Skin epidermis (tissue), 12 donors: ENCODE results near the gene SORCS2.
A peak's percentile ranks its signal among the peaks of the same experiment; 100 is the strongest.

Source experiments
- H3K27ac ChIP-seq, 21 experiments: fragments of 200-600 bp; sonication (generic) in 11 of 21; one replicate each; pipeline ENCODE4 v1.5.0; 2020; ENCODE audit warnings: mild to moderate bottlenecking in 3 of 21, inconsistent platforms in 2 of 21, moderate library complexity in 2 of 21
- H3K4me3 ChIP-seq, 7 experiments: fragments of 200-600 bp; sonication (generic) in 2 of 7; one replicate each; pipeline ENCODE4 v1.5.0; 2020; ENCODE audit warnings: inconsistent platforms in 2 of 7, mild to moderate bottlenecking in 2 of 7, moderate library complexity in 1 of 7

The SORCS2 gene

GRCh38 chr4:7680106-7680505 lies 487.8 kb downstream of the SORCS2 start:
- H3K4me3 ChIP-seq = no peak overlapping the region

DNA sequence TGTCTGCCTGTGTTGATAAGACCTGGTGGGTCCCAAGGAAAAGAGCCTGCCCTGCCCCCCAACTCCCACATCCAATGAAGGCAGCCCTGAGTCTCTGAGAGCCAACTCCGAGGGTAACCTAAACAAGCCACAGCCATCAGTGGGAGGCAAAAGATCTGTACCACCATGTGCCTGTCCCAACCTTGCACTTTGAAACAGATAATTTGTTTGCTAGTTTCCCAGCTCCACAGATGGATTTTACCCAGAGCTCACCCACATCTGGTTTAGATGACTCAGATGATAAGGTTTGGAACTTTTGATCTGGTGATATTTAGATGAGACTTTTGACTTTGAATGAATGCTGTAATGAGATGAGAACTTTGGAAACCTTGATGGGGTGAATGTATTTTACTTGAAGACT lies 488.4 kb downstream of the SORCS2 start:
- no peak overlapping the region for H3K4me3 ChIP-seq
- H3K27ac ChIP-seq = no peak overlapping the region

More at GRCh38 chr4:7680106-7680505, 487.8 kb downstream of the SORCS2 start:
- no peak overlapping the region for H3K27ac ChIP-seq

DNA sequence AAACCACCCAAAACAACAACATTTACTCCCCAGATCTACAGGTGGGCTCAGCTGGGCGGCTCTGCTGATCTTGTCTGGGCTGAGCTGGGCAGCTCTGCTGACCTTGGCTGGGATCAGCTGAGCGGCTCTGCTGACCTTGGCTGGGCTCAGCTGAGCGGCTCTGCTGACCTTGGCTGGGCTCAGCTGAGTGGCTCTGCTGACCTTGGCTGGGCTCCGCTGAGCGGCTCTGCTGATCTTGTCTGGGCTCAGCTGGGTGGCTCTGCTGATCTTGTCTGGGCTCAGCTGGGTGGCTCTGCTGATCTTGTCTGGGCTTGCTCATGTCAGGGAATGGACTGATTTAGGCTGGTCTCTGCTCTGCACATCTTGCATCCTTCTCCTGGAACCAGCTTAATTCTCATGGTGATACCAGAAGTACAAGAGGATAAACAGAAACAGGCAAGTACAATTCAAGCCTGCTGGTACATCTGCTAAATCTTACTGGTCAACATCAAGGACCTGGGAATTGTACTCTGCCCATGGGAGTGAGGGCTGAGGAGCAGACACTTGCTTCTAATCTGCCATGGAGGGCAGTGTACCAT lies 490.9 kb downstream of the SORCS2 start:
- H3K27ac ChIP-seq = no peak overlapping the region
- H3K4me3 ChIP-seq = no peak overlapping the region

DNA sequence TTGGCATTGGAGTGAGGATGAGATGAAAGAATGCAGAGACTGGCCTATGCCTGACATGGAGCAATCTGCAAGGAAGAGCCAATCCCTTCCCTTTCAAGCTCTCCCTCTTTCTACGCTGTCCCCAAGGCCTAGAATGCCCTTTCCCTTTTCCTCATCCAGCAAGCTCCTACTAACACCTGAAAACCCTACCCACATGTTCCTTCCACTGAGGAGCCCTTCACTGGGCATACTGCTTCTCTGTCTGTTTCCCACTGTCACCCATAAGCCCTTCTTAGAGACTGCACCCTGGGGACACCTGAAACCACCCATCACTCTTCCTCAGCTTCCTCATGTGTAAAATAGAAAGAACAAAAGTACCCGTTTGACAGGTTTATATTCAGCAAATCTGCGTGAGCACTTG lies 492.0 kb downstream of the SORCS2 start:
- Histone ChIP-seq H3K27ac (no peak overlapping the region), H3K4me3 (no peak overlapping the region)

- no peak overlapping the region for H3K27ac ChIP-seq
- H3K4me3 ChIP-seq = no peak overlapping the region
Observed at GRCh38 chr4:7686070-7686870, 493.9 kb downstream of the SORCS2 start.

DNA sequence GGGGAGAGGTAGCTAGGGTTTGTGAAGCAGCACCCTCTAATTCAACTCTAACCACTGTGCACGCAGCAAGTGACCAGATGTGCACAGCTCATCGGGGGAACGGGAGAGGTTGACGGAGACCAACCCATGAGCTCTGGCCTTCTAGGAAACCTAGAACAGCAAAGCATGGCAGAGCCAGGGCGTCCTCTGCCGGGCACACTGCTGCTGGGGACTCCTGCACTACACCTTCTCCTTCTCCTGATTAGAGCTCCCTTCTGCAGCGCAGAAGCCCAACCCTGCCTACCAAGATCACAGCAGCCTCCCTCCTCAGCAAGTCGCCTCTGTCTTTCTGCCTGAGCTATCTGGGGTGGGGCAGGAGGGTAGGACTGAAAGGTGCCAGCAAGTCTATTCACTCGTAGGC lies 494.7 kb downstream of the SORCS2 start:
- no peak overlapping the region for H3K4me3 ChIP-seq
- H3K27ac ChIP-seq = no peak overlapping the region

- Histone ChIP-seq H3K27ac (no peak overlapping the region), H3K4me3 (no peak overlapping the region)
Observed at GRCh38 chr4:7687796-7688195, 495.5 kb downstream of the SORCS2 start.

DNA sequence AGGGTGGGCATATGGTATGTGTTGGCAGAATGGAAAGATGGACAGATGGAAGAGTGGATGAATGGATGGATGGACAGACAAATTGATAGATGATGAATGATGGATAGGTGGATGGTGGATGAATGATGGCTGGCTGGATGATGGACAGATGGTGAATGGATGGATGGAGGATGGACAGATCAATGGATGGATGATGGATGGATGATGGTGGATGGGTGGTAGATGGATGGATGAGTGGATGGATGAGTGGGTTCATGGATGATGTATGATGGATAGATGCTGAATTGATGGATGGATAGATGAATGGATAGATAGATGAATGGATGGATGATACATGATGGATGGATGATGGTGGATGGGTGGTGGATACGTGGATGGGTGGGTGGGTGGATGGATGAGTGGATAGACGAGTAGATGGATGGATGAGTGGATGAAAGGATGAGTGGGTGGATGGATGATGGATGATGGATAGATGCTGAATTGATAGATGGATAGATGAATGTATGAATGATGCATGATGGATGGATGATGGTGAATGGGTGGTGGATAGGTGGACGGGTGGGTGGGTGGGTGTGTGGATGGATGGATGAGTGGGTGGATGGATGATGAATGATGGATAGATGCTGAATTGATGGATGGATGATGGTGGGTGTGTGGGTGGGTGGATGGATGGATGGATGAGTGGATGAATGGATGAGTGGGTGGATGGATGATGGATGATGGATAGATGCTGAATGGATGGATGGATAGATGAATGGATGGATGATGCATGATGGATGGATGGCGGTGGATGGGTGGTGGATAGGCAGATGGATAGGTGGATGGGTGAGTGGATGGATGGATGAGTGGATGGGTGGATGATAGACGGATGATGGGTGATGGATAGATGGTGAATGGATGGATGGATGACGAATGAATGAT lies 497.7 kb downstream of the SORCS2 start:
- no peak overlapping the region for H3K4me3 ChIP-seq
- H3K27ac ChIP-seq = no peak overlapping the region

GRCh38 chr4:7691061-7691460 lies 498.7 kb downstream of the SORCS2 start:
- Histone ChIP-seq H3K27ac (no peak overlapping the region), H3K4me3 (no peak overlapping the region)

GRCh38 chr4:7691982-7692381 lies 499.6 kb downstream of the SORCS2 start:
- no peak overlapping the region for H3K27ac ChIP-seq
- H3K4me3 ChIP-seq = no peak overlapping the region

DNA sequence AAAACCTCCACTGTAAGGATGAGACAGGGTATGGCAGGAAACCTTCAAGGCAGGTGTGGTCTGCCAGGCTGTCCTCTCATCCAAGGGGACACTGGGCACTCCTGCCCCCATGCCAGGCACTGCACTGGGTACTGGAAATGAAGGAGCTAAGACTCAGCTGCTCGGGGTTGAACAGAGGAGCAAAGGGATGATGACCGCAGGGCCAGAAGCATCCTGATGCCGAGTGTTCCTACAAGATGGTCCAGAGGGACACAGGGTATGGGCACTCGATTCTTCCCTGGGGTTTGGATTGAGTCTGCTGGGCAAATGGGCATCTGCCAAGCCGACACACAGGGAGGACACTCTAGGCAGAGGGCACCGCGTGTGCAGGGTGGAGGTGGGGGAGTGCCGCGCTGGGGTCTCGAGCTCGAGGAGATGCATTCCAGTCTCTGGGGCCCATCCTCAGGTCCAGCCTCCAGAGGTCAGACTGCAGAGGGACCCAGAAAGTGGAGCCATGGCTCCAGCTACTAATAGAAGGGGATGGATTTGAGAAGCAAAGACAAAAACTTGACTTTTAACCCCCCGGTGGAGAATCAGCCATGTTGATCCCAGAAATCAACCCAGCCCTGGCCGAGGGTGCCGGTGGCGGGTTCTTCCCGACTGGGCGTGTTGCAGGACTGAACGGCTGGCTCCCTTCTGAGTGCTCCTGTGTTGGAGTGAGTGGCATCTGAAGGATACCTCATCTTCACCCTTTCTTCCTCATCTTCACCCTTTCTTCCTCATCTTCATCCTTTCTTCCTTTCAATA lies 500.3 kb downstream of the SORCS2 start:
- Histone ChIP-seq H3K27ac (no peak overlapping the region), H3K4me3 (no peak overlapping the region)

DNA sequence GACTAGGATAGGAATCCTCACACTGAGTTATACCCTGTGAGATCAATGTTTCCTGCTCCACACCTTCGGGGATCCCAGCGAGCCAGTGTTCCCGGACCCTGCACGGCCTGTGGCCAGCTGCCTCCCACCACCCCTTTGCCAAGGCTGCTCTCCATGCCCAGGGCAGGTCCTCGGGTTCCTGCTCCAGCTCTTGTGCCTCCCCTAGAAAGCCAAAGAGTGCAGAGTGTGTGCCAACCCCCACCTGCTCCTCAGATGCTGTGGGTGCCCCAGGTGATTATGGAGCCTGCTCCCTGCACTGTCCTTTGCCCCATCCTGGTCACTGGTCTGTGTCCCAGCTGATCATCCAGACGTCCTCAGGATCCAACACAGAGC lies 500.9 kb downstream of the SORCS2 start:
- no peak overlapping the region for H3K4me3 ChIP-seq
- H3K27ac ChIP-seq = no peak overlapping the region

- no peak overlapping the region for H3K4me3 ChIP-seq
- H3K27ac ChIP-seq = no peak overlapping the region
Observed at GRCh38 chr4:7693711-7694110, 501.4 kb downstream of the SORCS2 start.

DNA sequence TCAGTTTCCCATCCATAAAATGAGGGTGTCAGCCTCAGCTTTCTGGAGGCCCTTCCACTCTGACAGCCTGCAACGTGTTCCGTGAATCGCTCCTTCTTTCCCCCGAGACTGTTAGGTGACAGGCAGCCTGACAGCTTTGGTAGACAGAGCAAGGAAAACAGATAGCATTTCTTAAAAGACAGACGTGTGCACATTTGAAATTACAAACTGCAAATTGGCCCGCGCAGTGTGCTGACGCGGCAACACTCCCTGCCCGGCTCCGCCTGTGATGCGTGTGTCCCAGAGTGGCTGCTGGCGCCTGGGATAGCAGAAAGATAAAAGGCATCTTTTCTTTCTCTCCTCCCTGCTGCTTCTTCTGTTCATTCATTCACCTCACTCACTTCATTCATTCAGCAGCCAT lies 502.0 kb downstream of the SORCS2 start:
- no peak overlapping the region for H3K4me3 ChIP-seq
- H3K27ac ChIP-seq = no peak overlapping the region

DNA sequence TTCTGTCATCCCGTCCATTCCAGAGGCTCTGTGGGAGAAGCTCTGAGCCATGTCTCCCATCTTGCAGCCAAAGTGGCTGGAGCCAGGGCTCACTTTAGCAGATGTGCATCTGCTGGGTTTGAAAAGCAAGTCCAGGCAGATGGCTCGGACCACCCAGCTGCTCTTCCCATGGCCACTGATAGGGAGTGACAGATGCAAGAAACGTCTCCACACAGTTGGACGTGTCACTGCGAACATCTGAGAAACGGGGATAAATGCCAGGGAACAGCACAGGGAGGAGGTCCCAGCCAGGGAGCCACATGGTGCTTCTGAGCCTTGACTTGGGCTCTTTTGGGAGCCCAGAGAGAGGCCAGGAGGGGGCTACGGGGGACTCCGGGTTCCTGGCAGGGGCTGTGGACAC lies 505.0 kb downstream of the SORCS2 start:
- H3K27ac ChIP-seq = peak overlapping the region in 2 of 21 experiments; percentile 3 to 55
- H3K4me3 ChIP-seq = no peak overlapping the region

DNA sequence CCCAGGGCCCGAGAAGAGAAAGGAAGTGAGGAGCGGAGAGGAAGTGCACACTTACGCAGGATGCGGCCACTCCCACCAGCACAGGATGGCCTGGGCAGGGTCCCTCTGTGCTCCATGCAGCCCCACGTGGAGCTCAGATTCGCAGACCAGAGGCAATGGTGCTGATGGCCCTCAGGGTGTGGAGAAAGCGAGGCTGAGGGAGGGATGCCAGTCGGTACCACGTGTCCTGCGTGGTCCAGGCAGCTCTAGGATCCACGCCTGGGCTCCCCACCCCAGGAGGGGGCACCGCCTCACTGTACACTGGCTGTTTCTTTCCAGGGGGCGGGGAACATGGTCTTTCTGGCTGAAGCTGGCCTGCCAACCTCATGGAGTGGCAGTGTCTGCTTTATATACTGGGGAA lies 505.5 kb downstream of the SORCS2 start:
- Histone ChIP-seq H3K27ac (peak overlapping the region in 4 of 21 experiments; percentile 3 to 55 (median 15)), H3K4me3 (no peak overlapping the region)

GRCh38 chr4:7698584-7698983 lies 506.2 kb downstream of the SORCS2 start:
- H3K4me3 ChIP-seq = no peak overlapping the region
- H3K27ac ChIP-seq = peak overlapping the region in 7 of 21 experiments; percentile 8 to 57 (median 46)

DNA sequence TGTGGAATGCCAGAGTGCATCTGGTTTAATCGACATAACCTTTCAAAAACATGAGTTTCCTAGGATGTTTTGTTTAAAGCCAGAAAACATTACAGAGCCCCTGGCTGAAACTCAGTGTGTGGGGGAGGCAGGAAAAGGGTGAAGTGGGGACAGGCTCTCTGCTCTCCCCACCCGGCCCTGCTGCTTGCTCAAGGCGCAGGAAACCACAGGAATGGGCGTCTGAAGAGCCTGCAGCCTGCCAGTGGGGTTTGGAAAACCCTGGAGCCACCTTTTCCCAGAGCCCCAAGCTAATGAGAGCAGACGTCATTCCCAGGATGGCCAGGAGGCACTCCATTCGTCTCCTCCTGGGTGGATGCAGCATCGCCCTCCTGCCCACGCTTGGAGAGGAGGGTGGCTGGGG lies 506.7 kb downstream of the SORCS2 start:
- no peak overlapping the region for H3K4me3 ChIP-seq
- H3K27ac ChIP-seq = peak overlapping the region in 6 of 21 experiments; percentile 8 to 57 (median 37)

GRCh38 chr4:7699825-7700224 lies 507.5 kb downstream of the SORCS2 start:
- Histone ChIP-seq H3K4me3 (no peak overlapping the region), H3K27ac (peak overlapping the region in 2 of 21 experiments; percentile 34 to 49)

DNA sequence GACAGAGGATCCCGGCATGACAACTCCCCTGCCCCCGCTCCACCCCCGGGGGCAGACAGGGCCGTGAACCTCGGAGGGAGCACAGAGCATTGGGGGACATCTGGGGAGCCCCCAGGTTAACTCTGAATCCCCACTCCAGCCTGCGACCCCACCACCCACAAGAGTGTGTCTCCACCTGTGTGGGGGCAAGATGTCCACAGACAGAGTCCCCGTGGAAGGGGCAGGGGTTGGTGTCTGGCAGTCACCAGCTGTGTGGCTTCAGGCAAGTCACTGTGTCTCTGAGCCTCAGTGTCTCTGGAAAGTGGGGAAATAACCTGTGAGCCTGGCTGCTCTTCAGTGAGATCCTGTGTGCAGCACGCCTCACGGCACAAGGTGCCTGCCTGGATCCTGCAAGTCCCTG lies 508.3 kb downstream of the SORCS2 start:
- H3K27ac ChIP-seq = no peak overlapping the region

More for the DNA sequence above, 508.3 kb downstream of the SORCS2 start:
- H3K4me3 ChIP-seq = no peak overlapping the region
